ENCODE results near the gene SH3BP5L.
A peak's percentile ranks its signal among the peaks of the same experiment; 100 is the strongest.

Gene SH3BP5L

DNA sequence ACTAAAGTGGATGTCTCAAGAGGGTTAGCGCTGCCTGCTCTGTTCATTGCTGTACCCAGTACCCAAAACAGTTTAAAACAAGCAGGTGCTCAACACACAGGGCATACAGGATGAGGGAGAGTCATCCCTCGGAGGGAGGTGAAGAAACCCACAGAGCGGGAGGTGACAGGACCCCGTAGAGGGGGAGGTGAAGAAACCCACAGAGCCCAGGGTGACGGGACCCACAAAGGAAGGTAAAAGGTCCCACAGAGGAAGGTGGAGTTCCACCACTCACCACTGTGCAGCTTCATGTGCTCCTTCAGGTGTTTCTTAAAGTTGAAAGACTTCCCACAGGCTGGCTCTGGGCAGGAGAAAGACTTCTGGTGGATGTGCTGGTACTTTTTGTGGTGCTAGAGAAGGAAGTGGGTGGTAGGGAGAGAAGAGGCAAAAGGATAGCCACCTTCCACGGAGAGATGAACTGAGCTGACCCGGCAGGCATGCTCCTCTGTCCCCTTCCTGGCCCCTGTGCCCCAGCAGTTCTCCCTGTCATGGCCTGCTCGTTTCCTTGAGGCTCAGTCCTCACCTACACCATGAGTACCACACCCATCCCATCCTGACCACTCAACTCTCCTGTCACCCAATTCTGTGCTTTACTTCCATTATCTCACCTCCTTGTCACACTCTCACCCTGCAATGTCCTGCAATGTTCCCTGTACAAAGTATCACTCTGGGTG is 28.1 kb upstream of the SH3BP5L start:
- Histone ChIP-seq H3K36me3 (peaks cover 6 to 55% (median 26%) of the 10 kb centered on the region in 3 donors), H3K27ac (no peak overlapping the region), H3K4me3 (no peak overlapping the region), H3K9me3 (no peaks in the 10 kb centered on the region), H3K4me1 (peaks cover 0 to 17% (median 10%) of the 10 kb centered on the region in 4 donors), H3K27me3 (no peaks in the 10 kb centered on the region)
- TF ChIP-seq, protein P1, sequence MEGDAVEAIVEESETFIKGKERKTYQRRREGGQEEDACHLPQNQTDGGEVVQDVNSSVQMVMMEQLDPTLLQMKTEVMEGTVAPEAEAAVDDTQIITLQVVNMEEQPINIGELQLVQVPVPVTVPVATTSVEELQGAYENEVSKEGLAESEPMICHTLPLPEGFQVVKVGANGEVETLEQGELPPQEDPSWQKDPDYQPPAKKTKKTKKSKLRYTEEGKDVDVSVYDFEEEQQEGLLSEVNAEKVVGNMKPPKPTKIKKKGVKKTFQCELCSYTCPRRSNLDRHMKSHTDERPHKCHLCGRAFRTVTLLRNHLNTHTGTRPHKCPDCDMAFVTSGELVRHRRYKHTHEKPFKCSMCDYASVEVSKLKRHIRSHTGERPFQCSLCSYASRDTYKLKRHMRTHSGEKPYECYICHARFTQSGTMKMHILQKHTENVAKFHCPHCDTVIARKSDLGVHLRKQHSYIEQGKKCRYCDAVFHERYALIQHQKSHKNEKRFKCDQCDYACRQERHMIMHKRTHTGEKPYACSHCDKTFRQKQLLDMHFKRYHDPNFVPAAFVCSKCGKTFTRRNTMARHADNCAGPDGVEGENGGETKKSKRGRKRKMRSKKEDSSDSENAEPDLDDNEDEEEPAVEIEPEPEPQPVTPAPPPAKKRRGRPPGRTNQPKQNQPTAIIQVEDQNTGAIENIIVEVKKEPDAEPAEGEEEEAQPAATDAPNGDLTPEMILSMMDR (IDR thresholded peaks at IDR 0.05): no peak
- intact Hi-C loops (cut with DNase I; ENCODE audit: low total_unique reads): no loop called here
- peak in 1 of 2 donors; percentile 45 for DNase-seq

- intact Hi-C loops (cut with DNase I; ENCODE audit: low total_unique reads): no loop called here
- Histone ChIP-seq H3K36me3 (peaks cover 14 to 66% (median 37%) of the 10 kb centered on the region in 3 donors), H3K27me3 (no peaks in the 10 kb centered on the region), H3K4me1 (peaks cover 0 to 8% (median 5%) of the 10 kb centered on the region in 4 donors), H3K4me3 (no peak overlapping the region), H3K9me3 (no peaks in the 10 kb centered on the region), H3K27ac (no peak overlapping the region)
- TF ChIP-seq, protein P1 (IDR thresholded peaks at IDR 0.05): no peak
- peak in 1 of 2 donors; percentile 63 for DNase-seq
Observed at GRCh38 chr1:248852481-248853405, 27.0 kb upstream of the SH3BP5L start.

- Histone ChIP-seq H3K36me3 (peaks cover 25 to 79% (median 51%) of the 10 kb centered on the region in 3 donors), H3K4me1 (no peaks in the 10 kb centered on the region), H3K4me3 (no peak overlapping the region), H3K27ac (no peak overlapping the region), H3K9me3 (no peaks in the 10 kb centered on the region), H3K27me3 (no peaks in the 10 kb centered on the region)
- TF ChIP-seq, protein P1 (IDR thresholded peaks at IDR 0.05): no peak
- intact Hi-C loops (cut with DNase I; ENCODE audit: low total_unique reads): no loop called here
- peak in 1 of 2 donors; percentile 42 for DNase-seq
Observed at GRCh38 chr1:248851390-248851789, 25.7 kb upstream of the SH3BP5L start.

DNA sequence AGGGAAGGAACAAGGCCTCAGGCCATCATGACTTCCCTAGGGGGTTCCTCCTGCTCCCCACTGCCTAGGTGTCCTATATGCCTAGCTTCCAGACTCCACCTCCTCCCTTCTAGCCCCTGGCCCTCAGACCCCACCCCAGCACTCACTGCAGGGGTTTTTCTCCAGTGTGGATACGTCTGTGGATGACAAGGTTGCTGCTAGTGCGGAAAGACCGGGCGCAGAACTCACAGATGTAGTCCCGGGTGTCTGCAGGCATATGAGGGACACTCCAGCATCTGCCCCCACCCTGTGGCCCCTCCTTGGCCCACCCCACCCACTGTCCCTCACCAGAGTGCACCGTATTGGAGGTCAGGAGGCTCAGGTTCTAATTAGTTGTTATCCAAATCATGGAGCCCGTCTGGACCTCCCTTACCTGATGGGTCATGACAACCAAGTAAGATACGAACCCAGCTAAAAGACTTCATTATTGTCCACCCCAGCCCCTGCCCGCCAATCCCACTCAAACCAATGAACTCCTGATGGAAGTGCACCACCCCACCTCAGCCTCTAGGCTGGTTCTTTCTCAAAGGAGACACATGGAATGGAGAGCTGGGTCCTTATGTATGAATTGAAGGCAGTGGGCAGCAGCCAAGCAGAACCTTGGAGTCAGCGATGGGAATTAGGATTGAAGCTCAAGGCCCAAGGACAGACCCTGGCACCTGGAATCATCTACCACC is 25.0 kb upstream of the SH3BP5L start:
- peaks cover 32 to 83% (median 58%) of the 10 kb centered on the region in 3 donors for H3K36me3 ChIP-seq
- H3K4me1 ChIP-seq: no peaks in the 10 kb centered on the region
- no peak overlapping the region for H3K27ac ChIP-seq
- DNase-seq: peak in 1 of 2 donors; percentile 47
- H3K4me3 ChIP-seq: no peak overlapping the region
- TF ChIP-seq, protein P1 (IDR thresholded peaks at IDR 0.05): no peak
- no peaks in the 10 kb centered on the region for H3K9me3 ChIP-seq
- H3K27me3 ChIP-seq: no peaks in the 10 kb centered on the region
- intact Hi-C loops (cut with DNase I; ENCODE audit: low total_unique reads): no loop called here

- no peak overlapping the region for H3K27ac ChIP-seq
- H3K36me3 ChIP-seq: peaks cover 37 to 83% (median 63%) of the 10 kb centered on the region in 3 donors
- no peak overlapping the region for H3K4me3 ChIP-seq
- TF ChIP-seq, protein P1 (IDR thresholded peaks at IDR 0.05): no peak
- intact Hi-C loops (cut with DNase I; ENCODE audit: low total_unique reads): no loop called here
- H3K4me1 ChIP-seq: no peaks in the 10 kb centered on the region
- peak in 1 of 2 donors; percentile 46 for DNase-seq
- no peaks in the 10 kb centered on the region for H3K9me3 ChIP-seq
- H3K27me3 ChIP-seq: no peaks in the 10 kb centered on the region
Observed at GRCh38 chr1:248850124-248850523, 24.4 kb upstream of the SH3BP5L start.

Data from tibial artery (tissue), 4 donors.